Measurements from ENCODE around the gene PSMD1.

DNA sequence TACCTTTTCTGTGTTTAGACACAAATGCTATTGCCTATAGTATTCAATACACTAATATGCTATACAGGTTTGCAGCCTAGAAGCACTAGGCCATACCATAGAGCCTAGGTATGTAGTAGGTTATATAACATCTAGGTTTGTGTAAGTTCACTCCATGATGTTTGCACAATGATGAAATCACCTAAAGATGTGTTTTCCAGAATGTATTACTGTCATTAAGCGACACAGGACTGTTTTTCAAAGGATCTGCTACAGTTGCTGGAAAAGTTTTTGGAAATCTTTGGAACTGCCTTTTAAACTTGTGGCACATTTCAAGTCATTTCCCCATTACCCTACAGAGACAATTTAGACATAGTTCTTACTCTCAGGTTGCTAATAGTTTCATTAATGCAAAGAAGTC is 9.3 kb downstream of the PSMD1 start:
- TF ChIP-seq TARDBP (IDR thresholded peaks at IDR 0.05) (no peak), FOXK2 (IDR thresholded peaks at IDR 0.05) (no peak), FOXA1 (IDR thresholded peaks at IDR 0.05) (no peak), ZNF384 (IDR thresholded peaks at IDR 0.05) (no peak), FOXM1 (IDR thresholded peaks at IDR 0.05; ENCODE audit: borderline replicate concordance) (no peak), BHLHE40 (IDR thresholded peaks at IDR 0.05; ENCODE audit: borderline replicate concordance) (no peak), PKNOX1 (IDR thresholded peaks at IDR 0.05) (no peak), SUZ12 (IDR thresholded peaks at IDR 0.05) (no peak), ELF4 (IDR thresholded peaks at IDR 0.05) (no peak)

All from HEK293T (cell line).